GM12872 (cell line): Measurements from ENCODE around the gene CD320.

Source experiments
- CTCF ChIP-seq: IDR thresholded peaks from 3 replicates; pipeline ENCODE4 v1.5.1; 2011; ENCODE audit warnings: low read depth, mild to moderate bottlenecking, low read length, moderate library complexity; ENCODE audit not compliant: insufficient read depth

CD320 gene

DNA sequence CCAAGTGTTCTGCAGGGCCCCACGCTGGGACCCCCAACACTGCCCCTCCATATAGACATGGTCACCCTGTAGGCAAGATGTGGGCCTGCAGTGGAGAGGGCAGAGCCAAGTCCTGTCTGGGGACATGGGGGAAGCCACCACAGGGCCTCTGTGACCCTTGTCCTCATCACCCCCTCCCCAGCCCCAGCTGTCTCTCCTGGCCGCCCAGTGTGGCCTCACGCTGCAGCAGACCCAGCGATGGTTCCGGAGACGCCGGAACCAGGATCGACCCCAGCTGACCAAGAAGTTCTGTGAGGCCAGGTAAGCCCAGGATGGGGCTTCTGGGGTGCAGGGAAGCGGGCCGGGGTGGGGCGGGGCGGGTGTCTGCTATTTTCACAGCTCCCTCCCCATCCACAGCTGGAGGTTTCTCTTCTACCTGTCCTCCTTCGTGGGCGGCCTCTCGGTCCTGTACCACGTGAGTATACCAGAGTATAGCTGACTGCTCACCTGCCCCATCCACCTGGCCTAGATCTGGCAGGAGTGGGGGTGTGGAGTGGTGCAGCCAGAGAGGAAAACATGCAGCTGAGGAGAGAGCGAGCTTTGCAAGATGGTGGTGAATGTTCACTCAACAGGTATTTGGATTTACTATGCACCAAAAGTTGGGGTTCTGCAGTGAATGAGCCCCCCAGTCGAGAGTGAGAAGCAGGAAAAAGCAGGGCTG is 52.6 kb downstream of the CD320 start:
- no peak for TF ChIP-seq CTCF

GRCh38 chr19:8254286-8255001 is 53.7 kb downstream of the CD320 start:
- TF ChIP-seq CTCF = no peak

- no peak for TF ChIP-seq CTCF
These were observed 54.5 kb downstream of the CD320 start for GRCh38 chr19:8253678-8254077.

DNA sequence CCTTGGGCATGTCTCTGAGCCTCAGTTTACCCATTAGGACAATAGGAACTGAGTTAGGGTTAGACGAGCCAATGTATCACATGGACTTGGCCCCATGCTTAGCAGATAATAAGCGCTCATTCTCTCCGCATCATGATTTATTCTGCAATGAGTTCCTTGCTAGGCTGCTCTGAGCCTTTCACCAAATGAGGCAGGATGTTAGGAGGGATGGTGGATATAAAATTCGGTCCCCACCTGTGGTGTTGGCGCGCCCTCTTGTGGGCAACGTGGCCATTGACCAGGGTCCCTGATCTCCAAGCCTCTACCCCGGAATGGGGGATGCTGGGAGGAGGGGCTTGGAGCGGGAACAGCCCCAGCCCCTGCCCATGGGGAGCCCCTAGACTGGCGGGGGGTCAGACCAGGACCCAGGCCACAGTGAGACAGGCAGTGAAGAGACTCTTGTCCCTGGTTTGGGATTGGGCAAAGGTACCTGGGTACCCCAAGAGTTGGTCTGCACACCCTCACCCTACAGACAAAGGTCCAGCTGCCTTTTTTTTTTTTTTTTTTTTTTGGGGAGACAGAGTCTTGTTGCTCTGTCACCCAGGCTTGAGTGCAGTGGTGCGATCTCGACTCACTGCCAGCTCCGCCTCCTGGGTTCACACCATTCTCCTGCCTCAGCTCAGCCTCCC is 55.1 kb downstream of the CD320 start:
- TF ChIP-seq CTCF = peak; percentile 91
